GM18511 (cell line): Measurements from ENCODE around the gene UTP3.
"Not testable (repeated sequence)": the region's sequence is repeated elsewhere in the genome, so short reads cannot be mapped to it uniquely, and the experiment has no call there.

Source experiments
- ATAC-seq: cut with Tn5 transposase; IDR thresholded peaks from one replicate; pipeline ENCODE4 v1.9.1; 2021; ENCODE audit warnings: mild to moderate bottlenecking, moderate library complexity; ENCODE audit not compliant: unreplicated experiment

Gene UTP3

GRCh38 chr4:70687821-70688794 is at the start of gene UTP3:
UTP3 (plus strand) TSS chr4:70688532; CDS start chr4:70688678, 146 bp downstream.
- ATAC-seq, result peak; percentile 95

- ATAC-seq, result no peak
Measured at GRCh38 chr4:70640192-70640591, 48.1 kb upstream of the UTP3 start.

GRCh38 chr4:70650741-70651140 is 37.6 kb upstream of the UTP3 start:
- not testable (repeated sequence) for ATAC-seq

GRCh38 chr4:70651864-70652506 is 36.3 kb upstream of the UTP3 start:
- no peak for ATAC-seq

GRCh38 chr4:70654605-70655011 is 33.7 kb upstream of the UTP3 start:
- peak; percentile 50 for ATAC-seq

GRCh38 chr4:70657326-70657725 is 31.0 kb upstream of the UTP3 start:
- ATAC-seq, result no peak

- no peak for ATAC-seq
Measured at GRCh38 chr4:70658418-70658817, 29.9 kb upstream of the UTP3 start.

- no peak for ATAC-seq
Measured at GRCh38 chr4:70660106-70660505, 28.2 kb upstream of the UTP3 start.

- ATAC-seq, result peak; percentile 84
Measured at GRCh38 chr4:70661309-70661922, 26.9 kb upstream of the UTP3 start.

- peak; percentile 51 for ATAC-seq
Measured at GRCh38 chr4:70666369-70666768, 22.0 kb upstream of the UTP3 start, which contains the start of gene JCHAIN. JCHAIN (minus strand) TSS chr4:70666508; CDS start chr4:70666490, 18 bp downstream.

- peak; percentile 65 for ATAC-seq
Measured at GRCh38 chr4:70667740-70668535, 20.4 kb upstream of the UTP3 start.

- ATAC-seq, result no peak
Measured at GRCh38 chr4:70670332-70671014, 17.9 kb upstream of the UTP3 start.

- ATAC-seq, result no peak
Measured at GRCh38 chr4:70671091-70671490, 17.2 kb upstream of the UTP3 start.

GRCh38 chr4:70674191-70674590 is 14.1 kb upstream of the UTP3 start:
- no peak for ATAC-seq

- ATAC-seq, result no peak
Measured at GRCh38 chr4:70674731-70675130, 13.6 kb upstream of the UTP3 start.

- no peak for ATAC-seq
Measured at GRCh38 chr4:70676554-70677090, 11.7 kb upstream of the UTP3 start.

GRCh38 chr4:70678383-70678999 is 9.8 kb upstream of the UTP3 start:
- ATAC-seq, result peak; percentile 81

- ATAC-seq, result no peak
Measured at GRCh38 chr4:70680934-70681333, 7.4 kb upstream of the UTP3 start.

- peak; percentile 46 for ATAC-seq
Measured at GRCh38 chr4:70681704-70682103, 6.6 kb upstream of the UTP3 start.
